ENCODE results near the gene USP27X. TPM values are rescaled to one million over a fixed set of nuclear protein-coding genes. Genes with fewer than 3 reads are reported as not detected.

Gene USP27X
- total RNA-seq, 4 donors from 2014 or later = 0.59 to 15.6 (median 4.1) TPM

GRCh38 chrX:49912086-49912485 is 32.8 kb downstream of the USP27X start:
- H3K36me3 ChIP-seq = no peaks in the 10 kb centered on the region
- DNase-seq = no peak
- H3K4me1 ChIP-seq = no peaks in the 10 kb centered on the region
- H3K4me3 ChIP-seq = no peak overlapping the region
- peaks cover 0 to 4% of the 10 kb centered on the region in 2 donors for H3K27me3 ChIP-seq
- no peak overlapping the region for H3K27ac ChIP-seq
- H3K9me3 ChIP-seq = no peaks in the 10 kb centered on the region
- TF ChIP-seq, protein P1, sequence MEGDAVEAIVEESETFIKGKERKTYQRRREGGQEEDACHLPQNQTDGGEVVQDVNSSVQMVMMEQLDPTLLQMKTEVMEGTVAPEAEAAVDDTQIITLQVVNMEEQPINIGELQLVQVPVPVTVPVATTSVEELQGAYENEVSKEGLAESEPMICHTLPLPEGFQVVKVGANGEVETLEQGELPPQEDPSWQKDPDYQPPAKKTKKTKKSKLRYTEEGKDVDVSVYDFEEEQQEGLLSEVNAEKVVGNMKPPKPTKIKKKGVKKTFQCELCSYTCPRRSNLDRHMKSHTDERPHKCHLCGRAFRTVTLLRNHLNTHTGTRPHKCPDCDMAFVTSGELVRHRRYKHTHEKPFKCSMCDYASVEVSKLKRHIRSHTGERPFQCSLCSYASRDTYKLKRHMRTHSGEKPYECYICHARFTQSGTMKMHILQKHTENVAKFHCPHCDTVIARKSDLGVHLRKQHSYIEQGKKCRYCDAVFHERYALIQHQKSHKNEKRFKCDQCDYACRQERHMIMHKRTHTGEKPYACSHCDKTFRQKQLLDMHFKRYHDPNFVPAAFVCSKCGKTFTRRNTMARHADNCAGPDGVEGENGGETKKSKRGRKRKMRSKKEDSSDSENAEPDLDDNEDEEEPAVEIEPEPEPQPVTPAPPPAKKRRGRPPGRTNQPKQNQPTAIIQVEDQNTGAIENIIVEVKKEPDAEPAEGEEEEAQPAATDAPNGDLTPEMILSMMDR (IDR thresholded peaks at IDR 0.05) = no peak
- no peak for TF ChIP-seq POLR2A (IDR thresholded peaks at IDR 0.05)
- intact Hi-C loops (cut with DNase I; ENCODE audit: low total_unique reads) = no loop called here

GRCh38 chrX:49912861-49913260 is 33.6 kb downstream of the USP27X start:
- no peaks in the 10 kb centered on the region for H3K9me3 ChIP-seq
- no peaks in the 10 kb centered on the region for H3K4me1 ChIP-seq
- intact Hi-C loops (cut with DNase I; ENCODE audit: low total_unique reads) = no loop called here
- no peak for TF ChIP-seq POLR2A (IDR thresholded peaks at IDR 0.05)
- TF ChIP-seq, protein P1 (IDR thresholded peaks at IDR 0.05) = no peak
- H3K4me3 ChIP-seq = no peak overlapping the region
- peaks cover 0 to 4% of the 10 kb centered on the region in 2 donors for H3K27me3 ChIP-seq
- no peaks in the 10 kb centered on the region for H3K36me3 ChIP-seq
- DNase-seq = no peak
- no peak overlapping the region for H3K27ac ChIP-seq

GRCh38 chrX:49915361-49916222 is 36.3 kb downstream of the USP27X start:
- DNase-seq = peak; percentile 24 to 45
- Histone ChIP-seq H3K4me1 (peaks cover 0 to 3% of the 10 kb centered on the region in 2 donors), H3K36me3 (no peaks in the 10 kb centered on the region), H3K27ac (no peak overlapping the region), H3K4me3 (no peak overlapping the region), H3K27me3 (peaks cover 0 to 4% of the 10 kb centered on the region in 2 donors), H3K9me3 (no peaks in the 10 kb centered on the region)
- intact Hi-C loops (cut with DNase I; ENCODE audit: low total_unique reads) = no loop called here
- TF ChIP-seq, protein P1 (IDR thresholded peaks at IDR 0.05) = peak; percentile 68 to 76 (median 74)
- no peak for TF ChIP-seq POLR2A (IDR thresholded peaks at IDR 0.05)

DNA sequence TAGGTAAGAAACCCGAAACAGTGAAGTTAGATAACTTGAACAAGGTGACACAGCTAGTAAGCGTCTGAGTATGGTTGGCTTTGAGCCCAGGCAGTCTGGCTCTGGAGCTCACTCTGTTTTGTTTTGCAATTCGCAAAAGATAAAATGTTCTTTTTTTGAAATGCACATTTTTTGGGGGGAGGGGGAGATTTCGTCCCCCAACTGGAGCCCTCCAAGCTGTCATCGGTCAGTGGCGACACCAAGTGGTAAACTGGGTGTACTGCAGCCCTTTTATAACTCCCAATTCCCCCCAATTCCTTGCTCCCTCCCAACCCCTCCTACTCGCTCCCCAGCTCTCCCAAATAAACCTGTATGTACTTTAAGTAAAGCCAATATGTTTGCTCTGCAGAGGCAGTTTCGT is 40.3 kb downstream of the USP27X start:
- no peak for TF ChIP-seq POLR2A (IDR thresholded peaks at IDR 0.05)
- TF ChIP-seq, protein P1 (IDR thresholded peaks at IDR 0.05) = peak; percentile 50 to 74 (median 65)

DNA sequence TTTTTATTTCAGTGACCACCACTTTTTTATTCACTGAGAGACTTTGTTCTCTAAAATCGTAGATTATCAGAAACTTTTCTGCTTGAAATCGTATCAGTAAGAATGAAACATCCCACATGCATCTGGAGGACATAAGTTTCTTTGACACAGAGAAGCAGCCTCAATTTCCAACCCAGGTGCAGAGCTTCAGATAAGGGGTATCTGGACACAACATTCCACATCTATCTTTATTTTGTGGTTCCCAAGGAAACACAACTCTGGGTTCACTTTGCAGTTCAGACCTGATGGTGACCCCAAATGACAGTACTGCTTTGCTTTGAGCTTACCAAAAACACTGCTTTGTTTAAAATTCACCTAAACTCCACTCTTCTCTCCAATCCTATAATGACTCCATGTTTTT is 41.8 kb downstream of the USP27X start:
- Histone ChIP-seq H3K36me3 (no peaks in the 10 kb centered on the region), H3K4me1 (peaks cover 0 to 3% of the 10 kb centered on the region in 2 donors), H3K27me3 (no peaks in the 10 kb centered on the region), H3K4me3 (no peak overlapping the region), H3K9me3 (no peaks in the 10 kb centered on the region), H3K27ac (peak overlapping the region; percentile 36 to 65)
- TF ChIP-seq, protein P1 (IDR thresholded peaks at IDR 0.05) = no peak
- TF ChIP-seq POLR2A (IDR thresholded peaks at IDR 0.05) = no peak
- no peak for DNase-seq
- intact Hi-C loops (cut with DNase I; ENCODE audit: low total_unique reads) = no loop called here

More for the DNA sequence above, 40.3 kb downstream of the USP27X start:
- DNase-seq = peak; percentile 70 to 77
- no peaks in the 10 kb centered on the region for H3K36me3 ChIP-seq
- intact Hi-C loops (cut with DNase I; ENCODE audit: low total_unique reads) = no loop called here
- H3K9me3 ChIP-seq = no peaks in the 10 kb centered on the region
- H3K4me1 ChIP-seq = peaks cover 0 to 3% of the 10 kb centered on the region in 2 donors
- H3K27ac ChIP-seq = peak overlapping the region; percentile 54 to 69
- no peak overlapping the region for H3K4me3 ChIP-seq
- no peaks in the 10 kb centered on the region for H3K27me3 ChIP-seq
